Measurements from ENCODE around the gene MFNG.

Gene MFNG

GRCh38 chr22:37427135-37427710 is 59.0 kb downstream of the MFNG start, which contains the start of gene ELFN2:
Gene ELFN2 (minus strand): TSS chr22:37427479. CDS start chr22:37375534, 51,945 bp downstream.
- no peak for TF ChIP-seq Cebpa-rat (IDR thresholded peaks at IDR 0.05)
- H4K20me1 ChIP-seq = peaks cover 61% of the 10 kb centered on the region
- peaks cover 57% of the 10 kb centered on the region for H3K4me1 ChIP-seq
- peak within 1 kb of the TSS; percentile 63 for H3K4me3 ChIP-seq
- no peak within 1 kb of the TSS for H3K9ac ChIP-seq
- peaks cover 1% of the 10 kb centered on the region; the same call in 1 of the 2 replicates for H3K9me3 ChIP-seq
- peak within 1 kb of the TSS; percentile 92 for H3K4me2 ChIP-seq
- H3K36me3 ChIP-seq = no peaks in the 10 kb centered on the region
- peaks cover 70% of the 10 kb centered on the region for H3K27me3 ChIP-seq
- no peak within 1 kb of the TSS for H3K27ac ChIP-seq

GRCh38 chr22:37426706-37427134 is 59.5 kb downstream of the MFNG start:
- H3K4me2 ChIP-seq = peak overlapping the region; percentile 92
- H3K27me3 ChIP-seq = peaks cover 75% of the 10 kb centered on the region

GRCh38 chr22:37425800-37426705 is 60.1 kb downstream of the MFNG start:
- Histone ChIP-seq H3K9me3 (no peaks in the 10 kb centered on the region), H3K4me2 (peak overlapping the region; percentile 92), H3K27ac (no peak overlapping the region), H3K9ac (no peak overlapping the region), H3K4me1 (peaks cover 53% of the 10 kb centered on the region), H3K27me3 (peaks cover 82% of the 10 kb centered on the region), H3K36me3 (no peaks in the 10 kb centered on the region), H3K4me3 (peak overlapping the region; percentile 31; the same call in 1 of the 2 replicates), H4K20me1 (peaks cover 73% of the 10 kb centered on the region)
- no peak for TF ChIP-seq Cebpa-rat (IDR thresholded peaks at IDR 0.05)

More at GRCh38 chr22:37426706-37427134, 59.5 kb downstream of the MFNG start:
- Histone ChIP-seq H3K27ac (no peak overlapping the region), H3K4me1 (peaks cover 53% of the 10 kb centered on the region), H4K20me1 (peaks cover 66% of the 10 kb centered on the region), H3K36me3 (no peaks in the 10 kb centered on the region), H3K9ac (no peak overlapping the region), H3K9me3 (no peaks in the 10 kb centered on the region), H3K4me3 (peak overlapping the region; percentile 63)
- TF ChIP-seq Cebpa-rat (IDR thresholded peaks at IDR 0.05) = no peak

- Histone ChIP-seq H3K4me2 (peak overlapping the region; percentile 92), H4K20me1 (peaks cover 79% of the 10 kb centered on the region), H3K4me1 (peaks cover 60% of the 10 kb centered on the region), H3K27me3 (peaks cover 89% of the 10 kb centered on the region), H3K36me3 (no peaks in the 10 kb centered on the region), H3K4me3 (no peak overlapping the region), H3K9ac (no peak overlapping the region), H3K9me3 (no peaks in the 10 kb centered on the region), H3K27ac (no peak overlapping the region)
- TF ChIP-seq Cebpa-rat (IDR thresholded peaks at IDR 0.05) = no peak
Observed at GRCh38 chr22:37425369-37425768, 60.8 kb downstream of the MFNG start.

GRCh38 chr22:37423283-37423682 is 62.9 kb downstream of the MFNG start:
- Histone ChIP-seq H3K9ac (no peak overlapping the region), H3K36me3 (no peaks in the 10 kb centered on the region), H3K4me3 (no peak overlapping the region), H3K27me3 (peaks cover 100% of the 10 kb centered on the region), H3K4me1 (peaks cover 64% of the 10 kb centered on the region), H3K4me2 (no peak overlapping the region), H4K20me1 (peaks cover 94% of the 10 kb centered on the region), H3K27ac (no peak overlapping the region), H3K9me3 (no peaks in the 10 kb centered on the region)
- TF ChIP-seq Cebpa-rat (IDR thresholded peaks at IDR 0.05) = no peak

- Histone ChIP-seq H3K4me2 (no peak overlapping the region), H3K4me3 (no peak overlapping the region), H3K9ac (no peak overlapping the region), H4K20me1 (peaks cover 91% of the 10 kb centered on the region), H3K27me3 (peaks cover 95% of the 10 kb centered on the region), H3K27ac (no peak overlapping the region), H3K36me3 (no peaks in the 10 kb centered on the region), H3K9me3 (no peaks in the 10 kb centered on the region), H3K4me1 (peaks cover 60% of the 10 kb centered on the region)
- no peak for TF ChIP-seq Cebpa-rat (IDR thresholded peaks at IDR 0.05)
Observed at GRCh38 chr22:37421468-37421877, 64.7 kb downstream of the MFNG start.

- no peaks in the 10 kb centered on the region for H3K9me3 ChIP-seq
- H3K27me3 ChIP-seq = peaks cover 89% of the 10 kb centered on the region
- H3K4me3 ChIP-seq = peak overlapping the region; percentile 61
- peaks cover 91% of the 10 kb centered on the region for H4K20me1 ChIP-seq
- H3K4me1 ChIP-seq = peaks cover 60% of the 10 kb centered on the region
- no peak overlapping the region for H3K27ac ChIP-seq
- H3K9ac ChIP-seq = no peak overlapping the region
- H3K4me2 ChIP-seq = peak overlapping the region; percentile 83
- no peak for TF ChIP-seq Cebpa-rat (IDR thresholded peaks at IDR 0.05)
- no peaks in the 10 kb centered on the region for H3K36me3 ChIP-seq
Observed at GRCh38 chr22:37420686-37421467, 65.3 kb downstream of the MFNG start.

- Histone ChIP-seq H3K4me3 (peak overlapping the region; percentile 61), H3K9ac (no peak overlapping the region), H3K36me3 (no peaks in the 10 kb centered on the region), H3K27ac (no peak overlapping the region), H3K27me3 (peaks cover 81% of the 10 kb centered on the region), H3K4me2 (peak overlapping the region; percentile 83), H3K9me3 (no peaks in the 10 kb centered on the region), H4K20me1 (peaks cover 88% of the 10 kb centered on the region), H3K4me1 (peaks cover 60% of the 10 kb centered on the region)
- TF ChIP-seq Cebpa-rat (IDR thresholded peaks at IDR 0.05) = no peak
Observed at GRCh38 chr22:37419969-37420685, 66.1 kb downstream of the MFNG start.
